K562 (cell line): ENCODE measurements around the gene FAAP24. TPM values are rescaled to one million over a fixed set of nuclear protein-coding genes. Genes with fewer than 3 reads are reported as not detected.

Experiments used
- BDP1 ChIP-seq: IDR thresholded peaks from 3 replicates; pipeline ENCODE4 v1.6.1; 2011; ENCODE audit not compliant: insufficient read length, insufficient read depth
- CHAMP1 ChIP-seq: fragments of 450-650 bp; IDR thresholded peaks from 2 replicates; pipeline ENCODE4 v1.6.1; 2016; ENCODE audit warnings: mild to moderate bottlenecking
- GATAD2B ChIP-seq: fragments of 450-650 bp; IDR thresholded peaks from 2 replicates; pipeline ENCODE4 v1.6.1; 2017; ENCODE audit warnings: mild to moderate bottlenecking, borderline replicate concordance
- HNRNPK ChIP-seq: fragments of 200-400 bp; formaldehyde crosslinking; IDR thresholded peaks from one replicate; pipeline ENCODE4 v1.6.1; 2018; ENCODE audit warnings: mild to moderate bottlenecking, low read depth, low read length; ENCODE audit not compliant: poor library complexity, severe bottlenecking
- KLF10 ChIP-seq: fragments of 250-450 bp; sonication (Bioruptor Pico); IDR thresholded peaks from 2 replicates; pipeline ENCODE4 v1.6.1; 2021; ENCODE audit warnings: matching md5 sums
- RFX1 ChIP-seq: fragments of 450-650 bp; IDR thresholded peaks from 2 replicates; pipeline ENCODE4 v1.6.1; 2016; ENCODE audit warnings: mild to moderate bottlenecking, moderate library complexity
- SFPQ ChIP-seq: fragments of 200-400 bp; formaldehyde crosslinking; IDR thresholded peaks from 2 replicates; pipeline ENCODE4 v1.6.1; 2017; ENCODE audit warnings: mild to moderate bottlenecking, low read depth, low read length, moderate library complexity
- SP2 ChIP-seq: IDR thresholded peaks from 2 replicates; pipeline ENCODE4 v1.6.1; 2011; ENCODE audit warnings: mild to moderate bottlenecking, low read depth, low read length, moderate library complexity; ENCODE audit not compliant: poor library complexity, severe bottlenecking; ENCODE audit errors: extremely low read depth
- SRSF3 ChIP-seq: fragments of 200-400 bp; formaldehyde crosslinking; IDR thresholded peaks from 2 replicates; pipeline ENCODE4 v1.6.1; 2016; ENCODE audit warnings: mild to moderate bottlenecking, low read length, moderate library complexity; ENCODE audit not compliant: insufficient read depth
- TFE3 ChIP-seq: fragments of 450-650 bp; formaldehyde crosslinking; IDR thresholded peaks from 2 replicates; pipeline ENCODE4 v1.4.0; 2020; ENCODE audit warnings: mild to moderate bottlenecking, mixed read lengths
- ZBTB2 ChIP-seq: fragments of 450-650 bp; IDR thresholded peaks from 2 replicates; pipeline ENCODE4 v1.6.1; 2016; ENCODE audit warnings: antibody characterized with exemption
- ZHX1 ChIP-seq: fragments of 150-350 bp; conservative IDR thresholded peaks from 2 replicates; pipeline ENCODE4 v1.6.1; 2014; ENCODE audit warnings: low read length
- ZNF263 ChIP-seq: sonication (generic); formaldehyde crosslinking; IDR thresholded peaks from 2 replicates; pipeline ENCODE4 v1.8.0; 2022; ENCODE audit warnings: mild to moderate bottlenecking, missing genetic modification reagents, borderline replicate concordance
- ZNF324 ChIP-seq: fragments of 250-450 bp; sonication (Bioruptor Pico); IDR thresholded peaks from 2 replicates; pipeline ENCODE4 v1.4.0; 2020; ENCODE audit warnings: mild to moderate bottlenecking
- ZNF695 ChIP-seq: fragments of 450-650 bp; formaldehyde crosslinking; IDR thresholded peaks from 2 replicates; pipeline ENCODE4 v1.4.0; 2020; ENCODE audit warnings: mild to moderate bottlenecking, moderate library complexity
- ZNF785 ChIP-seq: fragments of 250-450 bp; sonication (Bioruptor Pico); IDR thresholded peaks from 2 replicates; pipeline ENCODE4 v1.4.0; 2020; ENCODE audit warnings: mild to moderate bottlenecking
- polyA plus RNA-seq, 8 experiments: library from polyadenylated mRNA; depleted of rRNA in 4 of 8; stranded (reverse) in 5 of 8; unstranded in 3 of 8; fragments of >200 nt; fragmentation: Nextera tagmentation in 2 of 8; fragmentation: Illumina TruSeq in 1 of 8; extraction: Ambion mirVana in 2 of 8; extraction: Trizol in 1 of 8; gene quantifications; 2 replicates each; pipeline versions ENCODE4 v1.2.1 to v1.2.3, GENCODE V29; 2011 to 2014; ENCODE audit warnings: inconsistent platforms in 1 of 8, missing spikeins in 1 of 8
- total RNA-seq, 7 experiments: library from RNA; depleted of rRNA in 6 of 7; stranded (reverse); fragments of >200 nt in 6 of 7; fragmentation: Illumina TruSeq in 2 of 7; extraction: Trizol in 2 of 7; gene quantifications; 2 replicates each; pipeline versions ENCODE4 v1.2.1 to v1.2.3, GENCODE V29; 2011 to 2021; ENCODE audit warnings: low replicate concordance in 1 of 7

FAAP24 gene
- total and polyA plus RNA-seq, 9 of the 15 experiments (the other 6 are each of a cell fraction or from before 2014, with no cell fraction given): 4.6 to 21.6 (median 8.2) TPM

- TF ChIP-seq TFE3 (CRISPR knock-in tag): no peak
- no peak for TF ChIP-seq ZNF324 (CRISPR knock-in tag)
- no peak for TF ChIP-seq ZNF695
- no peak; the same call in 1 of the 2 replicates for TF ChIP-seq GATAD2B
- no peak for TF ChIP-seq BDP1
- TF ChIP-seq KLF10 (CRISPR knock-in tag): no peak
- no peak for TF ChIP-seq SFPQ
- TF ChIP-seq RFX1: peak; percentile 99
- no peak for TF ChIP-seq SRSF3
- TF ChIP-seq SP2: peak; percentile 82
- TF ChIP-seq CHAMP1: no peak
- no peak for TF ChIP-seq ZHX1
- no peak for TF ChIP-seq HNRNPK
- TF ChIP-seq ZNF785 (CRISPR knock-in tag): no peak
- TF ChIP-seq ZNF263: no peak
- TF ChIP-seq ZBTB2: no peak
These were observed at the start of gene FAAP24, which contains the start of gene CEP89 (continued) for GRCh38 chr19:32971715-32972540.
